HG03571 (cell line): Measurements from ENCODE around the gene TH.

Experiments used
- ATAC-seq: cut with Tn5 transposase; IDR thresholded peaks from one replicate; pipeline ENCODE4 v1.9.1; 2021; ENCODE audit not compliant: unreplicated experiment

The TH gene

DNA sequence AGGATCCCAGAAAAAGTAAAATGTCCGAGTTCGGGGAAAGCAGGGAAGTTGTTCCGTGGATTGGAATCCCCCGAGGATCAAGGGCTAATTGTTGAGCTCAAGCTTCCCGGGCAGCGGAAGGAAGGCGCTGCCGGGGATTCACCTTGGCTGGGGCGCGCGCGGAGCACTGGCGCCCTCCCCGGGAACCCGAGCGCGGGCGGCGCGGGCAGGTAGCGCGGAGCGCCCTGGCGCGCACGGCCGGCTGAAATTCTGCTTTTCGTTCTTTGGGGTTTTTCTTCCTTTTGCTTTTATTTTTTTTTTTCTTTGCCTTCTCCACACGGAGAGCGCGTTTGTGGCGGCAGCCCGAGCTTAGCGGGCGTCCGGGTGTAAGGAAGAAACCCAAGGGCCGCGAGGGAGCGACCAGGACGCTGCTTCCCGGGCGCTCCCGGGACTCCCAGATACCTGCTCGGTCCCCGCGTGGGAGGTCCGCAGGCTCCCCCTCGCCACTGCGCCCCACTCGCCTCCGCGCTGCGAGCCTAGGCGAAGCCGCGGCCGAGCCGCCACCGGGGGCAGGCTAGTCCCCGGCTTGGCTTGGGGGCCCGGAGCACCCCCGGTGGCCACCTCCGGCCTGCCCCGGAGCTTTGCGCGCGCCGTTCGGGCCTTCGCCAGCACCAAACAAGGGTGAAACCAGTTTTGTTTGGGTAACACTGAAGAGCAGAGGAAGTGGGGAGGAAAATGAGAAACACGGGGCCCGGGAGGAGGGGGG is 27.6 kb downstream of the TH start:
- ATAC-seq = no peak

DNA sequence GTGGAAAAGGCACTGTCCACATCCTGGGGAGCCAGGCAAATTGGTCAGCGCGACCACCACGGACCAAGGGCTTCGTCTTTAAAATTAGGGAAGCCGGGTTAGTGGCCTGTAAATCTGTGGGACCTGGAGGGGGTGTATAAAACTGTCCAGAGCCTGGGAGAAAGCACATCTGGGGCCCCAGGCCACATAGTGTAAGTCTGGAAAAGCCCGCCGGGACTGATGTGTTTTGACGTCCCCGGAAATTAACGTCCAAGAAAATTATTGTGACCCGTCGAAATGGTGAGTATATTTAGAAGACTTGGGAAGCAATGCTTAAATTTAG is 28.2 kb downstream of the TH start:
- no peak for ATAC-seq

GRCh38 chr11:2142762-2143202 is 28.8 kb downstream of the TH start:
- no peak for ATAC-seq

DNA sequence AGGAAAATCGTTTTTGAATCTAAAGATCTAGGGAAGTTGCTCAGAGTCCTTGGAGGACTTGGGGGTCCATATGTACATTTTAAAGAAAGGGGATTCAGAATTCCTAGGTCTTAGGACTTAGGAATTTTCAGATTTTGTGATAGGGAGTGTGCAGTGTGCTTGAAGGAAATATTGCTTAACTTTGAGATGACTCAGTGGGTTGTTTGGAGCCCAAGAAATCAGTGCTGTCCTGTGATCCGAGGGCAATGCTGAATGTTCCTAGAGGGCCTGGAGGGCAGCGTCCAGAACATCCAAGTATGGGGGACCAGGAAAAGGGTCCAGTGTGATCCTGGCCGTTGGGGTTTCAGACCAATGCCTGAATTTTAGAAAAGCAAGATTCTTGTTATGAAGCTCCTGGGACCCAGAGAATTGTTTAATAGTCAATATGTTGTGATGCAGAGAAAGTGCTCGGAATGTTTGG is 29.3 kb downstream of the TH start:
- no peak for ATAC-seq

DNA sequence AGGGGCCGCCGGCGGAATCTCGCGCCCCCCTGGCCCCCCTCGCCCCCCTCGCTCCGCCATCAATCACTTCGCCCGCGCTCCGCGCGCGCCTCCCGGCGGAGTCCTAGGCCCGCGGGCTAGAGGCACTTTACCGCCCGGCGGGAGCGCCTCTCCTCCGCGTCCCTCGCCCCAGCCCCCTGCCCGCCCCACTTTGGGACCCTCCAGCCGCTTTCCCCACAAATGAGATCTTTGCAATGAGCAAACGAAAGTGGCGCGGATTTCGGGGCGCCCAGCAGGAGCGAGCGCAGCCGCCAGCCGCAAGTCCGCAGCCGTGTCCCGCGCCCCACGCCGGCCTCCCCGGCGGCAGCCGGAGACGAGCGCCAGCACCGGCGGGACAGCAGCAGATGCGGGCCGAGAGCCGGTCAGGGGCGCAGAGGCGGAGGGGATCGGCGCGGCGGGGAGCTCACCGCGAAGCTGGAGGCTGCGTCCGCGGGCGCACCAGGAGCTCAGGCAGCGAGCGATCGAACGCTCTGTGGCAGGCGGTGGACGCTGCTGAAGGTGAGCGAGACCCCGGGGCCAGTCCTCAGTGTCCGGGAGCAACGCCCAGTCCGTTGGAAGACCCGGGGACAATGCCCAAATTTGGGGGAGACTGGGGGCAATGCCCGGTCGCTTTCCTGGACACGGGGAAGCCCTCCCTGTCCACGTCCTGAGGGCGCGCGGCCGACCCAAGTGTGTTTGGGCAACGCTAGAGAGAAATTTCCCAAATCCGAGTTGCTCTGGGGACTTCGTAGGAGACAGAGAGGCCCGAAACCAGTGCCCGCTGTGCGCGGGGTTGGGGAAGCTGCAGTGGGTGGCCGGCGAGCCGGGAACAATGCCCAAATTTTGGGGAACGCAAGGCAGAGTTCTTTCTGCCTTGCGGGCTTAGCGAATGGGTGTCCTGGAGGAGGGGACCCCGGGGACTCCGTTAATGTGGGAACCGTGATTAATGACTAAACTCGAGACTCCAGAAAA is 30.9 kb downstream of the TH start:
- no peak for ATAC-seq

GRCh38 chr11:2139621-2140337 is 31.8 kb downstream of the TH start:
- ATAC-seq = no peak

DNA sequence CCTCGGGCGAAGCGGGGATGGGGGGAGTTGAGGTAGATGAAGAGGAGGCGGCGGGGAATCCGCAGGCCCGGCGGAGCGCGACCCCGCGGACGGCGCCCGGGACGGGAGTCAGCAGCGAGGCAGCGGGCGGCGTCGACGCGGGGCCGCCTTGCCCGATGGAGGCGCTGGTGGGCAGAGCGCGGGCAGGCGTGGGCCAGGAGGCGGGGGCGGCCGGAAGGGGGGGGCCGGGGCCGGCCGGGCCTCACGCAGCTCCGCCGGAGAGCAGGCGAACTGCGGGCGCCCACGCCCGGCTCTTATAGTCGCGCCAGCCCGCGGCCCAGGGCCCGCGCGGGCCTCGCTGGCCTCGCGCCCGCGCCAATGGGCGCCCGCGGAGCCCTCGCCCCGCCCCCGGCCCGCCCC is 32.5 kb downstream of the TH start, which contains the start of gene IGF2:
Gene IGF2 (minus strand): TSS at position 267 of the 399 bp plus-strand sequence. CDS start 3,866 bp downstream, outside the sequence.
- no peak for ATAC-seq

GRCh38 chr11:2138431-2139122 is 33.0 kb downstream of the TH start:
- no peak for ATAC-seq

- no peak for ATAC-seq
Observed at GRCh38 chr11:2138068-2138430, 33.6 kb downstream of the TH start.

GRCh38 chr11:2137202-2138067 is 34.2 kb downstream of the TH start:
- ATAC-seq = no peak

DNA sequence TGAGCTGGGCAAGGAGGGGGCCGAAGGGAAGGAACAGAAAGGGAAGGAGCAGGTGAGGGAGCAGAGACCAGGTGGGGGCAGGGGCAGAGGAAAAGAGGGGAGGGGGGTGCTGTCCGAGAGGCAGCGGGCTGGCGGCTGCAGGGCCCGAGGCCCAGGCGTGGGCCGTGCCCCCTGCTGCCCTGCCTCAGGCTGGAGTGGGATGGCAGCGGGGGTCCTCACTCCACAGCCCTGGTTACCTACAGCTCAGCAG is 34.7 kb downstream of the TH start:
- no peak for ATAC-seq

- no peak for ATAC-seq
Observed at GRCh38 chr11:2136209-2136951, 35.2 kb downstream of the TH start.

DNA sequence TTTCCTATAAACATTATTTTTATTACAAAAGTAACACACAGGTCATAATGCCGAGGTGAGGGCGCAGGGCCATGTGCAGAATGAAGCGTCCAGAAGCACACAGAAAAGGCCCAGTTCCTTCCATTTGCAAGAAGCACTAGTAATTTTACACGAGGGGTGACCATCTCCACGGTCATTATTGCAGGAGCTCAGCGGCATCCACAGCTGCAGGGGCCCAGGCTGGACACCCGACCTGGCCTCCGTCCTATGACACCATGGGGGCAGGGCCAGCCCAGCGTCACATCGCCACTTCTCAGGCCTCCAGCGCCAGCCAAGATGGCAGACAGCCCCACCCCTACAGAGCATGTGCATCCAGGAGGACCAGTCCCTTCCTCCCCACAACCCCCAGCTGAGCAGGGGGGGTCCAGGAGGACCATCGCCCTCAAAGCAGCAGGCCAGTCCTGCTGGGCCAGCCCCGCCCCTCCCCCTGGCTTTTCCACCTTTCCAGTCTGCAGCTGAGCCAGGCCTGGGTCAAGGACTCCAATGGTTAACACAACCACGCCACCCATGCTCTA is 35.9 kb downstream of the TH start:
- ATAC-seq = no peak

GRCh38 chr11:2135018-2135569 is 36.5 kb downstream of the TH start:
- ATAC-seq = no peak

- no peak for ATAC-seq
Observed at GRCh38 chr11:2134022-2135010, 37.3 kb downstream of the TH start.

- ATAC-seq = no peak
Observed at GRCh38 chr11:2133241-2134021, 38.2 kb downstream of the TH start.

DNA sequence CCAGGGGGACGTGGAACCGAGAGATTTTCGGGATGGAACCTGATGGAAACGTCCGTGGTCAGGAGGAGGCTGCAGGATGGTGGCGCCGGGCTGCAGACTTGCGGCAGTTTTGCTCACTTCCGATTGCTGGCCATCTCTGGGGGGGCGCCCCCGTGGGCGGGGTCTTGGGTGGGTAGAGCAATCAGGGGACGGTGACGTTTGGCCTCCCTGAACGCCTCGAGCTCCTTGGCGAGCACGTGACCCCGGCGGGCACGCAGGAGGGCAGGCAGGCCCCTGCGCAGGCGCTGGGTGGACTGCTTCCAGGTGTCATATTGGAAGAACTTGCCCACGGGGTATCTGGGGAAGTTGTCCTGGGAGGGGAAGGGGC is 38.8 kb downstream of the TH start:
- ATAC-seq = no peak
